PC-9 (cell line): Measurements from ENCODE around the gene SLC41A1.

ENCODE experiments used
- EZH2 ChIP-seq: fragments of 200-600 bp; sonication (generic); IDR thresholded peaks from 2 replicates; pipeline ENCODE4 v1.8.0; 2017; ENCODE audit warnings: antibody characterized with exemption, low read depth
- TF ChIP-seq, protein P1 (sequence below): fragments of 200-600 bp; sonication (generic); conservative IDR thresholded peaks from 2 replicates; pipeline ENCODE4 v1.6.1; 2017; ENCODE audit warnings: mixed run types, antibody characterized with exemption, mild to moderate bottlenecking, moderate library complexity

DNA sequence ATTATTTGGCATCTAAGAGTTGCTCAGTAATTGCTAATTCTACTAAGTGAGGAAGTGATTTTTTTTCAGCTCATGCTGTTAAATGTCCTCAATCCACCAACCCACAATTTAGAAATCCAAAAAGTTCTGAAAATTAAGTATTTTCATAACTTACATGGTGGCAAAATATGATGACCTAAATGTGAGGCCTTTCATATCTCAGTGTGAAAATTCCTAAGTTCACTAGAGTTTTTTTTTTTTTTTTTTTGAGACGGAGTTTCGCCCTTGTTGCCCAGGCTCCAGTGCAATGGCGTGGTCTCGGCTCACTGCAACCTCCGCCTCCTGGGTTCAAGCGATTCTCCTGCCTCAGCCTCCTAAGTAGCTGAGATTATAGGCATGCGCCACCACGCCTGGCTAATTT lies 68.6 kb downstream of the SLC41A1 start:
- TF ChIP-seq, protein P1, sequence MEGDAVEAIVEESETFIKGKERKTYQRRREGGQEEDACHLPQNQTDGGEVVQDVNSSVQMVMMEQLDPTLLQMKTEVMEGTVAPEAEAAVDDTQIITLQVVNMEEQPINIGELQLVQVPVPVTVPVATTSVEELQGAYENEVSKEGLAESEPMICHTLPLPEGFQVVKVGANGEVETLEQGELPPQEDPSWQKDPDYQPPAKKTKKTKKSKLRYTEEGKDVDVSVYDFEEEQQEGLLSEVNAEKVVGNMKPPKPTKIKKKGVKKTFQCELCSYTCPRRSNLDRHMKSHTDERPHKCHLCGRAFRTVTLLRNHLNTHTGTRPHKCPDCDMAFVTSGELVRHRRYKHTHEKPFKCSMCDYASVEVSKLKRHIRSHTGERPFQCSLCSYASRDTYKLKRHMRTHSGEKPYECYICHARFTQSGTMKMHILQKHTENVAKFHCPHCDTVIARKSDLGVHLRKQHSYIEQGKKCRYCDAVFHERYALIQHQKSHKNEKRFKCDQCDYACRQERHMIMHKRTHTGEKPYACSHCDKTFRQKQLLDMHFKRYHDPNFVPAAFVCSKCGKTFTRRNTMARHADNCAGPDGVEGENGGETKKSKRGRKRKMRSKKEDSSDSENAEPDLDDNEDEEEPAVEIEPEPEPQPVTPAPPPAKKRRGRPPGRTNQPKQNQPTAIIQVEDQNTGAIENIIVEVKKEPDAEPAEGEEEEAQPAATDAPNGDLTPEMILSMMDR, result no peak
- TF ChIP-seq EZH2, result no peak
